IPS DF 19.7 (cell line): ENCODE data around the gene ECSIT.
A peak's percentile ranks its signal among the peaks of the same experiment; 100 is the strongest.
"Not testable (repeated sequence)": the region's sequence is repeated elsewhere in the genome, so short reads cannot be mapped to it uniquely, and the experiment has no call there.

Source experiments
- DNase-seq: peaks from one replicate; pipeline ENCODE4 v3.0.0-alpha.2; 2013; ENCODE audit warnings: low read depth, low spot score

ECSIT gene, protein sequence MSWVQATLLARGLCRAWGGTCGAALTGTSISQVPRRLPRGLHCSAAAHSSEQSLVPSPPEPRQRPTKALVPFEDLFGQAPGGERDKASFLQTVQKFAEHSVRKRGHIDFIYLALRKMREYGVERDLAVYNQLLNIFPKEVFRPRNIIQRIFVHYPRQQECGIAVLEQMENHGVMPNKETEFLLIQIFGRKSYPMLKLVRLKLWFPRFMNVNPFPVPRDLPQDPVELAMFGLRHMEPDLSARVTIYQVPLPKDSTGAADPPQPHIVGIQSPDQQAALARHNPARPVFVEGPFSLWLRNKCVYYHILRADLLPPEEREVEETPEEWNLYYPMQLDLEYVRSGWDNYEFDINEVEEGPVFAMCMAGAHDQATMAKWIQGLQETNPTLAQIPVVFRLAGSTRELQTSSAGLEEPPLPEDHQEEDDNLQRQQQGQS

DNA sequence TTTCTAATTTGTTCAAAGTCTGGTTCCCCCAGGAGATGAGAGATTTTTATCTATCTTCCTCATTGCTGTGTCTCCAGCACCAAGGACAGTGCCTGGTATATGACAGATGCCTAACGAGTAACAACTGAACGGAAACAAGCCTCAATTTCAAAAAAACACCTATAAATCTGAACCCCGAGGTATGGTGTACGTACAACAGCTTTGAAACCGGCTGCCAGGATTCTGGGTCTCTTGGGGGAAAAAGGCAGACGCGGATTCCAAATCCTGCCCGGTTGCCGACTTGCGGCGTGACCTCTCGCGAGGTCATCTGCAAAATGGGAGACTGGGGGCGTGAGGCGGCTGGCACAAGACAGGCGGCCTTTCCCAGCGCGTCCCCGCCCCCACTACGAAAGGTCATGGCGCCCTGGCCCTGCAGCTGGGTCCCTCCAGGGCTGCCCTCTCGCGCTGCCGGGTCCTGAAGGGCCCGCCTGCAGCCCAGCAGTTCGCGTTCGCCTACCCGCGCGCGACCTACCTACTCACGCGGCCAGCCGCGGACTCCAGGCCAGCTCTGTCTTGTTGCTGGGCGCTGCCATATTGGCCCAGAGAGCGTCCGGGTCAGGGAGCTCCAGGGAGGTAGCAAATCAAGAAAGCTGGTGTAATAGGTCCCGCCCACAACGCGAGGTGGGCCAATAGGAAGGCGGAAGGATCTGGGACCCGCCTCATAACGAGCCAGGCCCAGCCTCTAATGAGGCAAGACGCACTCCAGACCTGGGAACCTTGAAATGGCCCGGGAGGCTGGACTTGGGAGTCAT lies at the start of gene ECSIT:
Gene ECSIT, minus strand, starts transcription at position 584 of the 791 bp plus-strand sequence. CDS start 9,964 bp downstream, outside the sequence.
- DNase-seq, result peak; percentile 93

DNA sequence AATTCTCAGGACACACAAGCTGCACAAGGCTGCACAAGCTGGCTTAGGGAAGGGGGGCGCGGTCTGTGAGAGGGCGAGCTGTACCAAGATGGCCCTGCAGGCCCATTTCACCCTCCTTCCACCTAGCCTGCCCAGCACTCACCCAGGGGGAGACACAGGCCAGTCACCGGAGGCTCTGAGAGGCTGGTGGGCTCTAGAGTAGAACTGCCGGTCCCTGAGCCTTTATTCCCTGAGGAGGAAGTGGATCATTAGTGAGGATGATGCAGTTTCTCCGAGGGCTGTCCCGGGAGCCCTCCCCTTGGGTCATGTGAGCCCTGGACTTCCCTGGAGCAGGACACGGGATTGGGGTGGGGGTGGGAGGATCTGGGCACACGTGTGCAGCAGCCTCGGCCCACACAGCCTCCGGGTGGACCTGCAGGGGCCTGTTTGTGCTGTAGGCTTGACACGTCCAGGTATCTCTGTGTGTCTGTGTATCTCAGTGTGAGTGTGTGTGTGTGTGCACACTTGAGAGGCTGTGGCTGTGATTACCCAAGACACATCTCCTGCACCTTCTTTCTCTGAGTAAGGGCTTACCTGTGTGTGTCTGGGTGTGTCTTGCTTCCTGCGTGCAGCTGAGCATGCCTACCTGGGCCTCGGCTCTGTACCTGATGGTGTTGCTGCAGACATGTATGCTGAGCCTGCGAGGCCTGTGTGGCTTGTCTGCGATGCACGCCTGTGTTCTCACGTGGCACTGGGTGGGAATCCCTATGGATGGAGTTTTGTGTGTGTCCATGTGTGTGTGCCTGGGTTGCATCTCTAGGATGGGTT lies 48.7 kb upstream of the ECSIT start, which contains the start of gene ACP5:
Gene ACP5, minus strand, starts transcription at position 195 of the 807 bp plus-strand sequence. CDS start 328 bp downstream, outside the sequence.
- no peak for DNase-seq

DNA sequence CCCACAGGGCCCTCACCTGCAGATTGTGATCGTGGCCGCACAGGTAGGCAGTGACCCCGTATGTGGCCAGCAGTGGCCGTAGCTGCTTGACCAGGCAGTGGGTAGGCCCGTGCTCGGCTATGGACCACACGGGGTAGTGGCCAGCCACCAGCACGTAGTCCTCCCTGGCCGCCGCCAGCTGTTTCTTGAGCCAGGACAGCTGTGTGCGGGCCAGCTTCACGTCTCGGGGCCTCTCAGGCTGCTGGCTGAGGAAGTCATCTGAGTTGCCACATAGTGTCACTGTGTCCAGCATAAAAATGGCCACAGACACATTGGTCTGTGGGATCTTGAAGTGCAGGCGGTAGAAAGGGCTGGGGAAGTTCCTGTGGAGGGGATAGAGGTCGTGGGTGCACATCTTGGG lies 47.3 kb upstream of the ECSIT start:
- no peak for DNase-seq

DNA sequence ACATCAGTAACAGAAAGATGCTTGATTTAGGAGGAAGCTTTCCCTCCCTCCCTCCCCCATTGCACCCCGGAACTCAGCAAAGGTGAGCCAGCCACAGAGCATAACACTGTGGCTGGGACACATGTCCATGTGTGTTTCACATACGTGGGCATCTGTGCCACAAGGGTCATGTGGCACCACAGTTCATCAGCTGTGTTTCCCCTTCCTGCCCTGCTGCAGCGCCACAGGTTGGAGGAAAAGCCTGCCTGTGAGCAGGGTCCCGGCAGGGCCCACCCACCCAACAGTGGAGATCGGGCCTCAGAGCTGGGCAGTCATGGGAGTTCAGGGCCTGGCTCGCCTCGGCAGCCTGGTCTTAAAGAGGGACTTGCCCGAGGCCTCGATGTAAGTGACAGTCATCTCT lies 45.8 kb upstream of the ECSIT start:
- DNase-seq, result no peak

DNA sequence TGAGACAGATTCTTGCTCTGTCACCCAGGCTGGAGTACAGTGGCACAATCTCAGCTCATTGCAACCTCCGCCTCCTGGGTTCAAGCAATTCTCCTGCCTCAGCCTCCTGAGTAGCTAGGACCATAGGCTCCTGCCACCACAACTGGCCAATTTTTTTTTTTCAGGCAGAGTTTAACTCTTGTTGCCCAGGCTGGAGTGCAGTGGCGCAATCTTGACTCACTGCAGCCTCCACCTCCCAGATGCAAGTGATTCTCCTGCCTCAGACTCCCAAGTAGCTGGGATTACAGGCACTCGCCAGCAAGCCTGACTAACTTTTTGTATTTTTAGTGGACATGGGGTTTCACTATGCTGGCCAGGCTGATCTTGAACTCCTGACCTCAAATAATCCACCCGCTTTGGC lies 44.8 kb upstream of the ECSIT start:
- DNase-seq, result not testable (repeated sequence)

DNA sequence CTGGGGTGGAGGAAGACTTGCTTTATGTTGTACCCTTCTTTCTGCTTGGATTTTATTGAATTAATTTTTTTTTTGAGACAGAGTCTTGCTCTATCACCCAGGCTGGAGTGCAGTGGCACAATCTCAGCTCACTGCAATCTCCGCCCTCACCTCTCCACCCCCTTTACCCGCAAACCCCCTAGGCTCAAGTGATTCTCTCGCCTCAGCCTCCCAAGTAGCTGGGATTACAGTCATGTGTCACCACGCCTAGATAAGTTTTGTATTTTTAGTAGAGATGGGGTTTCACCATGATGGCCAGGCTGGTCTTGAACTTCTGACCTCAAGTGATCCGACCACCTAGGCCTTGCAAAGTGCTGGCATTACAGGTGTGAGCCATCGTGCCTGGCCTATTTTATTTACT lies 44.4 kb upstream of the ECSIT start:
- not testable (repeated sequence) for DNase-seq

DNA sequence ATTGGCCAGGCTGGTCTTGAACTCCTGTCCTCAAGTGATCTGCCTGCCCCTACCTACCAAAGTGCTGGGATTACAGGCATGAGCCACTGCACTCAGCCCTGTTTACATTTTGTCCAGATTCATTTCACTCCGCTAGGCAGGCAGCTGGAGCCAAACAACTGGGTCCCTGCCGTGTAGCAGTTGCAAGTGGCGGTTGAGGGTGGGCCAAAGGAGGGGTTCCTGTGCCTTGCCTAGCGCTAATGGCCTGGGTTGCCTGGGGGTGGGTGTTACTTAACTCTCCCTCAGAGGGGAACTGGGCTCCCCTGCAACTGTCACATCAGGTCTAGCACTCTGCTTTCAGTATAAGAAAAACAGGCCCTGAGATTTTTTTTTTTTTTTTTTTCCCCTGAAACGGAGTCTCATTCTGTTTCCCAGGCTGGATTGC lies 41.1 kb upstream of the ECSIT start:
- DNase-seq, result no peak

DNA sequence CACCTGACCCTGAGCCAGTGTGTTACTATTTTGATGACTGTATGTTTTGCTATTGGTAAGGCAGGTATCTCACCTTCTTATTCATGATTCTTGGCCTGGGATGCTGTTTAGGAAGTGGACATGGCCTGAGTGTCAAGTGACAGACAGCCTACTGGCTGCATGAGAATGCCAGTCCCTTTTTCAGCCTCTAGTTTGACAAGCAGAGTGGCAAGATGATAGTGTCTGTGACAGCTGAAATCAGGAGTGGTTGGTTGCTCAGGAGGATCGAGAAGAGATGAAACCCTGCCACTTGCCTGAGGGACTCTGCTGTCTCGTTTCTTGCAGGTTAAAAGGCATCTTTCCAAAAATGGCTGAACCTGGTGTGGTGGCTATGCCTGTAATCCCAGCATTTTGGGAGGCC lies 37.2 kb upstream of the ECSIT start:
- DNase-seq, result no peak

DNA sequence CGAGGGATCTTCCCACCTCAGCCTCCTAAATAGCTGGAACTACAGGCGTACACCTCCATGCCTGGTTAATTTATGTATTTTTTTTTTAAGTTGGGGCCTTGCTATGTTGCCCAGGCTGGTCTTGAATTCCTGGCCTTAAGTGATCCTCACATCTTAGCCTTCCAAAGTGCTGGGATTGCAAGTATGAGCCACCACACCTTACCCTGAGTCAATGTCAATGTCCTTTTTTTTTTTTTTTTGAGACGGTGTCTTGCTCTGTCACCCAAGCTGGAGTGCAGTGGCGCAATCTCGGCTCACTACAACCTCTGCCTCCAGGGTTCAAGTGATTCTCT lies 36.7 kb upstream of the ECSIT start:
- DNase-seq, result not testable (repeated sequence)

DNA sequence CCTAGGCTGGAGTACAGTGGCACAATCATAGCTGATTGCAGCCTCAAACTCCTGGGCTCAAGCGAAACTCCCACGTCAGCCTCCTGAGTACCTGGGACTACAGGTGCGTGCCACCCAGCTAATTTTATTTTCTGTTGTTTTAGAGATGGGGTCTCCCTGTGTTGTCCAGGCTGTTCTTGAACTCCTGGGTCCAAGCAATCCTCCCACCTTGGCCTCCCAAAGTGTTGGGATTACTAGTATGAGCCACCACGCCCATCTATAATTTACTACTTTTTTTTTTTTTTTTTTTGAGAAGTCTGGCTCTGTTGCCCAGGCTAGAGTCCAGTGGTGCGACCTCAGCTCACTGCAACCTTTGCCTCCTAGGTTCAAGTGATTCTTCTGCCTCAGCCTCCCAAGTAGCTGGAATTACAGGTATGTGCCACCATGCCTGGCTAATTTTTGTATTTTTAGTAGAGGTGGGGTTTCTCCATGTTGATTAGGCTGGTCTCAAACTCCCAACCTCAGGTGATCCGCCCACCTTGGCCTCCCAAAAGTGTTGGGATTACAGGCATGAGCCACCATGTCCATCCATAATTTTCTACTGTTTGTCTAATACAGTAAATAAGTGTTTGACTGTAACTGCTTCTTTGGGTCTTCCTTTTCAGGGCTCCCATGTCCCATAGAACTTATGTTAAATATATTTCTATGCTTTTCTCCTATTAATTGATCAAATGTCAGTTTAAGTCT lies 35.3 kb upstream of the ECSIT start:
- not testable (repeated sequence) for DNase-seq

DNA sequence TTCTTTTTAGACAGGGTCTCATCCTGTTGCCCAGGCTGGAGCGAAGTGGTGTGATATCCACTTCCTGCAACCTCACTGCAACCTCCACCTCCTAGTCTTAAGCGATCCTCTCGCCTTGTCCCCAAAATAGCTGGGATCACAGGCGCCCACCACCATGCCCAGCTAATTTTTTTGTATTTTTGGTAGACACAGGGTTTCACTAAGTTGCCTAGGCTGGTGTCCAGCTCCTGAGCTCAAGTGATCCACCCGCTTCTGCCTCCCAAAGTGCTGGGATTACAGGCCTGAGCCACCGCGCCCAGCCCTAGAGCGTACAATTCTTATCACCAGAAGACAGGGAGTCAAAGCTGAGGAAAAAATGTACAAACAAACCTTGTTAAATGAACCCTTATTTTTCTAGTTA lies 34.6 kb upstream of the ECSIT start:
- DNase-seq, result no peak

DNA sequence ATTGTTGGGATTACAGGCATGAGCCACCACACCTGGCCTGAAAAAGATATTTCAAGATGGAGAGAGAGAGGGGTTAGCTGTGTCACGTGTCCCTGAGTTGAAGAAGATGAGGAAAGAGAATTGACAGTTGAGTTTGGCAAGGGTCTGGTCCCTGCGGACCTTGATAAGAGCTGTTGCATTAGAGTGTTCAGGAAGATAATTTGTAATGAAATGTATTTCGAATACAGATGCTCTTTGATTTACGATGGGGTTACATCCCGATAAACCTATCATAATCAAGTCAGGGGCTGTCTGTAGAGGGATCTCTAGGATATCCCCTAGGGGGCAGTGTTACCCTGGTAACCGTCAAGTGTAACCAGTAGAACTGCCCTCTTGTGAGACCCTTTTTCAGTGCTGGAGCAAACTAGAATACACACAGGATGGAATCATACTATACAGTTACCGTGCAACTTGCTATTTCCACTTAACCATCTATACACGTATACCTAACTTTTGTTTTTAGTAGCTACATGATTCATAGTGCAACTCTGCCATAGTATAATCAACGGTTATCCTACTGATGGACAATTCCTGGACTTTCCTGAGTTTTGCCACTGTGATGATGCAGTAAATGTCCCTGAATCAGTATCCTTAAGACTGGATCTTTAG lies 31.6 kb upstream of the ECSIT start:
- peak; percentile 65 for DNase-seq

DNA sequence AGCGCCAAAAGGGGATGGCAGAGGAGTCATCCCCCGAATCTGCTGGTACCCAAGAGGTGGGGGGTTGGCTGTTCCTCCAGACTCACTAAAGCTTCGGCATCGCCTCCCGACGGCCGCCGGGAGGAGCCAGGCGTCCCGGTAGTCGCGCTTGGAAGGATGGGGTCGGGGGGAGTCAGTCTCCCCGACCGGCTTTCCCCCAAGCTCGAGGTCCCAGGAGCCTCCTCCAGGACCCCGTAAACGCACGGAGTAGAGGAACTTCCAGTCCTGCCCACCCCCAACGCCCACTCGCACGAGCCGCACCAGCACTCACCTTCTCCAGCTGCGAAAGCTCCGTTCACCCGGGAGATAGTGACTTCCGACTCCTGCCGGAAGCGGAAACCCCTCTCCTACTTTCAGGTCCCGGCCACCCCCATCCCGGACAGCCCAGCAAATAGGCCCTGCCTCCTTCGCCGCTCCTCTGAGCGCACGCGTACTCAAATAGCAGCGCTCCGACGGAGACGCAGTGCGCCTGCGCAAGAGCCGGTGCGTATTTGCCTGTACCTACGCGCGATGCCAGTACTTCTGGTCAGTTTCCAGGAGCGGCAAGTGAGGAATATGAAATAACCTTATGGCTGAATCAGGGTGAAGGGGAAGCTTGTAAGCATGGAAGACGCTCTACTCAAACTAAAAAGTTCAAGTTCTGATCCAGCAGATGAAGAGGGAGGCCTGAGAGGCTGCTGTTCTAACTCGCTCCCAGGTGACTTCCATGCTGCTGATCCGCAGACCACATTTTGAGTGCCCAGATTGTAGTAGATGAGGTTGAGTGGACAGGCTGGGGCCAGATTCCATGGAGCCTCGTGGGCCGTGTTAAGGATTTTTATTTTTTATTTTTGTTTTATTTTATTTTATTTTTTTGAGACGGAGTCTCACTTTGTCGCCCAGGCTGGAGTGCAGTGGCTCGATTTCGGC lies 30.2 kb upstream of the ECSIT start, which contains the start of gene ELOF1:
Gene ELOF1, minus strand, starts transcription at position 350 of the 948 bp plus-strand sequence. CDS start 4,883 bp downstream, outside the sequence.
- peak; percentile 94 for DNase-seq

DNA sequence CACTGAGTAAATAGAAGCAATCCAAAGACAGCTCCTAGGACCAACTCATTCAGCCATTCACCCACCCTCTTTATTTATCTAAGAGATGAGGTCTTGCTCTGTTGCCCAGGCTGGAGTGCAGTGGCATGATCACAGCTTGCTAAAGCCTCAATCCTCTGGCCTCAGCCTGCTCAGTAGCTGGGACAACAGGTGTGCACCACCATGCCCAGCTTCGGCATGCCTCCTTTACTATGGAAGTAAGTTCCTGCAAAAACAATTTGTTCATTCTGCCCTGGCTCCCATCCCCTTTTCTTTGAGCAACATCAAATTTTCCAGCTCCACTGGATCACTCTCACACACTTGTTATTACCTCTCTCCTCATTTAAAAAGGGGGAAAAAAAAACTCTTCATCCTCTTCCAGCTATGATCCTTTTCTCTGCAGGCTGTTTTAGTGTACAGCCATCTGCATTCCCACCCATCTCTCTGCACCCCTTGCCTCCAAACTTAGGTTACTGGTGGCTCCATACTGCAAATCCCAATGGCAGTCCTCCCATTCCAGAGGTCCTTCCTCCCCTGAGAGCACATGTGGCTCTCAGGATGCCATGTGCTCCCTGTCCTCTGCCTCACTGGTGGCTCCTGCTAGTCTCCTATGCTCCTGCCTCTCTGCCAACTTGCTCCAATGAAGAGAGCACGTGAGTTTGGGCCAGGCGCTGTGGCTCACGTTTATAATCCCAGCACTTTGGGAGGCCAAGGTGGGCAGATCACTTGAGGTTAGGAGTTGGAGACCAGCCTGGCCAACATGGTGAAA lies 27.9 kb upstream of the ECSIT start:
- DNase-seq, result no peak

DNA sequence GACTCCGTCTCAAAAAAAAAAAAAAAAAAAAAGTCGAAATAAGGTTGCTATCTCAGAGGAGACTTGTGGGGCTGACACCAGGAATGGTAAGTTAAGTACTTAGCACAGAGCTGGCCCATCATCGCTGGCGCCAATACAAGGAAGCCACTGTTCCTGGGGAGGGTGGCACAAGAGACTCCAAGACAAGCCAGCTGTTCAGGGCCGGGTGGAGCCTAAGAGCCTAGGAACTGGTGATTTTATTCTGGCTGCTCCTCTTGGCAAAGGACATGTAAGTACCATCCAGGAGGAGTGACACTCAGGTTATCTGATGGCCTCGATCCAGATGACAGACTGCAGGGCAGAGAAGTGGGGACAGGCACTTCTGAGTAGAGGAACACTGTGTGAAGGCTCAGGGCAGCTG lies 26.3 kb upstream of the ECSIT start:
- no peak for DNase-seq

DNA sequence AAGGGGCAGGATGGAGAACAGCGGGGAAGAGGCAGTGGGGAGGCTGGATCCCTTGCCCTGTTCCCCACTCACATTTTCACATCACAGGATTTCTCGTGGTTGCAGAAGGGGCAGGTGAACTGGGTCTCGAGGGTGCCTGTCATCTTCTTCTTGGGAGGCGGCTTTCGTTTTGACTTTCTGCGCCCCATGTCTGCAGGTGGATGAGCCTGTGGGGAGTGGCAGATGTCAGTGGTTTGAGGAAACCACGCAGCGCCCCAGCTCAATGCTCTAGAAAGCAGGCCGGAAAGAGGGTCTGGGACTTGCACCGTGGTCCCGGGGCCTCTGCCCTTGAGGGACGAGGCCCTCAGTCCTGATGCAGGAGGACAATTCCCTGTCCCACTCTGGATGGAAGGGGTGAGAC lies 25.2 kb upstream of the ECSIT start:
- DNase-seq, result no peak

DNA sequence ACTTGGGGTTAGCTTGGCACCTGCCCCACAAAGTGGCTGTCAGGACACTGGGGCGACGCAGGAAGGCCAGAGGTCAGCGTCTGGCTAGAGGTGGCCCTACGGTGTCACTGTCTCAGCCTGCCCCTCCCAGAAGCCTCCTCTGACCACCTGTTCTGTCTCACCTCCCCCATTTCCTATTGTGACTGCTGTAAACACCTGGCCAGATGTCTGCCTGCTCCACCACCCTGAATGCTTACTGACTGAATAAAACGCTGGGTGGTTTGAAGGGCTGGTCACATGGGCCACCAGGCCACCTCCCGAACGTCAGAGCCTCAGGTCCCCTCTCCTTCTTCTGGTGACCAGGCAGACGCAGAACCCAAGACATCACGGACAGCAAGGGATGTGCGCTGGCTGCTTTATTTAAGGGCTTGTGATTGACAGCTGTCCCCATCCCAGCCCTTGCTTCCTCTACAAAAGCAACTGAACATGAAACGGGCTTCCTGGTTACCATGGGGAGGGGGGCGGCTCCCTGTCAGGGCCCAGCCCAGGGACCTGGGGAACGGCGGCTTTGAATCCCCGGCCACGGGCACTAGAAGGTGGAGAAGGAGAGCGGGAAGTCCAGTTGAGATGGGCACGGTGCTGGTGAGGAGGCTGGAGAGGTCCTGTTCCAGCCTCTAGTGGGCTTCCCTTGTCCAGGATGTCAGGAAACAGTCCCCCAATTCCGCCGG lies 23.9 kb upstream of the ECSIT start:
- DNase-seq, result no peak
